ENCODE data around the gene GZMH. TPM values are rescaled to one million over a fixed set of nuclear protein-coding genes. Genes with fewer than 3 reads are reported as not detected.

The GZMH gene
- total RNA-seq, 1 experiment from 2014 or later, result not detected

DNA sequence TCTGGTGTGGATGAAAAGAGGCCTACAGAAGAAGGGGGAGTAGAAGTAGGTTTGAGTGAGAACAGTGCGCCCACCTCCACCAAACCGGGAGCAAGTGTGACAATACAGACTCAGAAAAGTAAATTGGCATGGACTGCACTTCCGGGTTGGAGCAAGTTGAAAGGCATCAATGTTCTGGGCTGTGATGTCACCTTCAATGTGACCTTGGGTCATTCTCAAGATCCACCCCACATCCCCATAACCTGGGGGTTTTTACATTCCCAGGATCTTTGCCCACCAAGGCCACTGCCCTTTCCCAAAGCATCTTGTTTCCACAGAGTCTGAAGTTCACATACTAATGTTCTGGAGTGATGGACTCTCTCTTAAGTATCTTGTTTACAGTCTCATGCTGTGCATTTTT is 29.8 kb upstream of the GZMH start:
- ATAC-seq, result no peak

DNA sequence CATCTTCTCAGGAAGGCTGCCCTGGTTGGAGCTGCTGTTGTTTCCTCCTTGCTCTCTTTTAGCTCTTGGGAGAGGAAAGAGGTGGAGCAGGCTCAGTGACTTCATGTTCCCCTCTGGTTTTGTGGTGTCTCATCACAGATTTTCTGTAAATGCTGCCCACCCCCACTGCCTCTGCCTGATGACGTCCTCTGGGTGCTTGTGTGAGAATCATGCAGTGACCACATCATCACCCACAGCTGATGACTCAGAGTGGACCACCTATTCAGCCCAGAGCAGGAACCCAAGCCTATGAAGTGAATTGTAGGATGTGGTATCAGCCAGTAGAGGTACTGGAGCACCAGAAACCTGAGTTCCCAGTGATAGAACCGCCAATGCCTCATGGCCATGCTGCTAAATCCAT is 24.7 kb upstream of the GZMH start, which contains the start of gene GZMB:
GZMB (minus strand) TSS at position 33 of the 400 bp plus-strand sequence; CDS start at position 3, 30 bp downstream.
- no peak for TF ChIP-seq POLR2AphosphoS5 (IDR thresholded peaks at IDR 0.05; ENCODE audit: low read depth, low read length)
- TF ChIP-seq, protein P1, sequence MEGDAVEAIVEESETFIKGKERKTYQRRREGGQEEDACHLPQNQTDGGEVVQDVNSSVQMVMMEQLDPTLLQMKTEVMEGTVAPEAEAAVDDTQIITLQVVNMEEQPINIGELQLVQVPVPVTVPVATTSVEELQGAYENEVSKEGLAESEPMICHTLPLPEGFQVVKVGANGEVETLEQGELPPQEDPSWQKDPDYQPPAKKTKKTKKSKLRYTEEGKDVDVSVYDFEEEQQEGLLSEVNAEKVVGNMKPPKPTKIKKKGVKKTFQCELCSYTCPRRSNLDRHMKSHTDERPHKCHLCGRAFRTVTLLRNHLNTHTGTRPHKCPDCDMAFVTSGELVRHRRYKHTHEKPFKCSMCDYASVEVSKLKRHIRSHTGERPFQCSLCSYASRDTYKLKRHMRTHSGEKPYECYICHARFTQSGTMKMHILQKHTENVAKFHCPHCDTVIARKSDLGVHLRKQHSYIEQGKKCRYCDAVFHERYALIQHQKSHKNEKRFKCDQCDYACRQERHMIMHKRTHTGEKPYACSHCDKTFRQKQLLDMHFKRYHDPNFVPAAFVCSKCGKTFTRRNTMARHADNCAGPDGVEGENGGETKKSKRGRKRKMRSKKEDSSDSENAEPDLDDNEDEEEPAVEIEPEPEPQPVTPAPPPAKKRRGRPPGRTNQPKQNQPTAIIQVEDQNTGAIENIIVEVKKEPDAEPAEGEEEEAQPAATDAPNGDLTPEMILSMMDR (IDR thresholded peaks at IDR 0.05), result no peak
- TF ChIP-seq, protein P2, sequence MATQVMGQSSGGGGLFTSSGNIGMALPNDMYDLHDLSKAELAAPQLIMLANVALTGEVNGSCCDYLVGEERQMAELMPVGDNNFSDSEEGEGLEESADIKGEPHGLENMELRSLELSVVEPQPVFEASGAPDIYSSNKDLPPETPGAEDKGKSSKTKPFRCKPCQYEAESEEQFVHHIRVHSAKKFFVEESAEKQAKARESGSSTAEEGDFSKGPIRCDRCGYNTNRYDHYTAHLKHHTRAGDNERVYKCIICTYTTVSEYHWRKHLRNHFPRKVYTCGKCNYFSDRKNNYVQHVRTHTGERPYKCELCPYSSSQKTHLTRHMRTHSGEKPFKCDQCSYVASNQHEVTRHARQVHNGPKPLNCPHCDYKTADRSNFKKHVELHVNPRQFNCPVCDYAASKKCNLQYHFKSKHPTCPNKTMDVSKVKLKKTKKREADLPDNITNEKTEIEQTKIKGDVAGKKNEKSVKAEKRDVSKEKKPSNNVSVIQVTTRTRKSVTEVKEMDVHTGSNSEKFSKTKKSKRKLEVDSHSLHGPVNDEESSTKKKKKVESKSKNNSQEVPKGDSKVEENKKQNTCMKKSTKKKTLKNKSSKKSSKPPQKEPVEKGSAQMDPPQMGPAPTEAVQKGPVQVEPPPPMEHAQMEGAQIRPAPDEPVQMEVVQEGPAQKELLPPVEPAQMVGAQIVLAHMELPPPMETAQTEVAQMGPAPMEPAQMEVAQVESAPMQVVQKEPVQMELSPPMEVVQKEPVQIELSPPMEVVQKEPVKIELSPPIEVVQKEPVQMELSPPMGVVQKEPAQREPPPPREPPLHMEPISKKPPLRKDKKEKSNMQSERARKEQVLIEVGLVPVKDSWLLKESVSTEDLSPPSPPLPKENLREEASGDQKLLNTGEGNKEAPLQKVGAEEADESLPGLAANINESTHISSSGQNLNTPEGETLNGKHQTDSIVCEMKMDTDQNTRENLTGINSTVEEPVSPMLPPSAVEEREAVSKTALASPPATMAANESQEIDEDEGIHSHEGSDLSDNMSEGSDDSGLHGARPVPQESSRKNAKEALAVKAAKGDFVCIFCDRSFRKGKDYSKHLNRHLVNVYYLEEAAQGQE (IDR thresholded peaks at IDR 0.05; ENCODE audit: insufficient read depth in 1 of 2, low read depth in 2 of 2, low read length in 1 of 2), result no peak
- TF ChIP-seq SIN3A (IDR thresholded peaks at IDR 0.05; ENCODE audit: borderline replicate concordance, insufficient read depth, low read depth, low read length), result no peak
- no peak for TF ChIP-seq TCF7L2 (IDR thresholded peaks at IDR 0.05; ENCODE audit: low read depth, low read length)
- no peaks in the 10 kb centered on the region for H3K9me3 ChIP-seq (ENCODE audit: control insufficient read depth, insufficient read depth, low read depth, low read length)
- POLR2A ChIA-PET, result no interaction called here
- H3K27me3 ChIP-seq (ENCODE audit: control insufficient read depth, insufficient read depth, low read length), result no peaks in the 10 kb centered on the region
- intact Hi-C loops (cut with micrococcal nuclease; ENCODE audit: unreplicated experiment) (no loop called here), in situ Hi-C loops (cut with HindIII; ENCODE audit: low pct_unique_long_range_greater_than_20kb, low sequenced_read_pairs) (no loop called here)
- H3K4me3 ChIP-seq (ENCODE audit: low read depth in 2 of 2, low read length in 2 of 2), result no peak within 1 kb of the TSS
- CTCF ChIA-PET, result no interaction called here
- H3K36me3 ChIP-seq (ENCODE audit: control insufficient read depth, insufficient read depth, low read length), result no peaks in the 10 kb centered on the region
- no peak within 1 kb of the TSS for H3K27ac ChIP-seq (ENCODE audit: low read length)
- no peaks in the 10 kb centered on the region for H3K4me1 ChIP-seq (ENCODE audit: control insufficient read depth, insufficient read depth, low read length)
- DNase-seq (ENCODE audit: low read depth, low spot score) (no peak), ATAC-seq (no peak)
- BruUV-seq (replicated peaks), result no TSS peak

More for the DNA sequence above, 29.8 kb upstream of the GZMH start:
- DNase-seq (ENCODE audit: low read depth, low spot score), result no peak
- no peak overlapping the region for H3K4me3 ChIP-seq (ENCODE audit: low read depth in 2 of 2, low read length in 2 of 2)
- no TSS peak for BruUV-seq (replicated peaks)
- no peak overlapping the region for H3K27ac ChIP-seq (ENCODE audit: low read length)
- no peaks in the 10 kb centered on the region for H3K27me3 ChIP-seq (ENCODE audit: control insufficient read depth, insufficient read depth, low read length)
- no peaks in the 10 kb centered on the region for H3K9me3 ChIP-seq (ENCODE audit: control insufficient read depth, insufficient read depth, low read depth, low read length)
- ChIA-PET POLR2A (no interaction called here), CTCF (no interaction called here)
- intact Hi-C loops (cut with micrococcal nuclease; ENCODE audit: unreplicated experiment) (no loop called here), in situ Hi-C loops (cut with HindIII; ENCODE audit: low pct_unique_long_range_greater_than_20kb, low sequenced_read_pairs) (no loop called here)
- H3K4me1 ChIP-seq (ENCODE audit: control insufficient read depth, insufficient read depth, low read length), result no peaks in the 10 kb centered on the region
- TF ChIP-seq, protein P1 (IDR thresholded peaks at IDR 0.05), result no peak
- TF ChIP-seq TCF7L2 (IDR thresholded peaks at IDR 0.05; ENCODE audit: low read depth, low read length) (no peak), SIN3A (IDR thresholded peaks at IDR 0.05; ENCODE audit: borderline replicate concordance, insufficient read depth, low read depth, low read length) (no peak), POLR2AphosphoS5 (IDR thresholded peaks at IDR 0.05; ENCODE audit: low read depth, low read length) (no peak)
- TF ChIP-seq, protein P2 (IDR thresholded peaks at IDR 0.05; ENCODE audit: insufficient read depth in 1 of 2, low read depth in 2 of 2, low read length in 1 of 2), result no peak
- H3K36me3 ChIP-seq (ENCODE audit: control insufficient read depth, insufficient read depth, low read length), result no peaks in the 10 kb centered on the region

Measured in Panc1 (cell line).